ENCODE data around the gene TFF3.

DNA sequence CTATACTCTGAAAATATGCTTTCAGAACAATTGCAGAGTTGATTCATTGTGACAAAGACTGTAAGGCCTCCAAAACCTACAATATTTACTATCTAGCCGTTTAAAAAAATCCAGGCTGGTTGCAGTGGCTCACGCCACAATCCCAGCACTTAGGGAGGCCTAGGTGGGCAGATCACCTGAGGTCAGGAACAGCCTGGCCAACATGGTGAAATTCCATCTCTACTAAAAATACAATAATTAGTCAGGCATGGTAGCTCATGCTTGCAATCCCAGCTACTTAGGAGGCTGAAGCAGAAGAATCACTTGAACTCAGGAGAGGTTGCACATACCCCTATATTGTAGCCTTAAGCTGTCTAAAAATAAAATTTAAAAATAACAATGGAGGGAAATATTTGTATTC, 40.8 kb upstream of the TFF3 start:
- TF ChIP-seq POLR2AphosphoS5 (IDR thresholded peaks at IDR 0.05) (no peak), EZH2 (IDR thresholded peaks at IDR 0.05; ENCODE audit: borderline replicate concordance, insufficient read depth, low read length, poor library complexity, severe bottlenecking) (no peak)
- TF ChIP-seq, protein P1, sequence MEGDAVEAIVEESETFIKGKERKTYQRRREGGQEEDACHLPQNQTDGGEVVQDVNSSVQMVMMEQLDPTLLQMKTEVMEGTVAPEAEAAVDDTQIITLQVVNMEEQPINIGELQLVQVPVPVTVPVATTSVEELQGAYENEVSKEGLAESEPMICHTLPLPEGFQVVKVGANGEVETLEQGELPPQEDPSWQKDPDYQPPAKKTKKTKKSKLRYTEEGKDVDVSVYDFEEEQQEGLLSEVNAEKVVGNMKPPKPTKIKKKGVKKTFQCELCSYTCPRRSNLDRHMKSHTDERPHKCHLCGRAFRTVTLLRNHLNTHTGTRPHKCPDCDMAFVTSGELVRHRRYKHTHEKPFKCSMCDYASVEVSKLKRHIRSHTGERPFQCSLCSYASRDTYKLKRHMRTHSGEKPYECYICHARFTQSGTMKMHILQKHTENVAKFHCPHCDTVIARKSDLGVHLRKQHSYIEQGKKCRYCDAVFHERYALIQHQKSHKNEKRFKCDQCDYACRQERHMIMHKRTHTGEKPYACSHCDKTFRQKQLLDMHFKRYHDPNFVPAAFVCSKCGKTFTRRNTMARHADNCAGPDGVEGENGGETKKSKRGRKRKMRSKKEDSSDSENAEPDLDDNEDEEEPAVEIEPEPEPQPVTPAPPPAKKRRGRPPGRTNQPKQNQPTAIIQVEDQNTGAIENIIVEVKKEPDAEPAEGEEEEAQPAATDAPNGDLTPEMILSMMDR (IDR thresholded peaks at IDR 0.05; ENCODE audit: poor library complexity, severe bottlenecking): no peak

Data from neural cell (in vitro differentiated cells).